K562 (cell line): Measurements from ENCODE around the gene UBE2D2. TPM values are rescaled to one million over a fixed set of nuclear protein-coding genes. Genes with fewer than 3 reads are reported as not detected.

Experiments used
- DACH1 ChIP-seq: fragments of 450-650 bp; IDR thresholded peaks from 2 replicates; pipeline ENCODE4 v1.6.1; 2018; ENCODE audit not compliant: partially characterized antibody
- DLX4 ChIP-seq: fragments of 250-450 bp; sonication (Bioruptor Pico); IDR thresholded peaks from 2 replicates; pipeline ENCODE4 v1.6.1; 2021; ENCODE audit warnings: mild to moderate bottlenecking
- EP400 ChIP-seq: fragments of 450-650 bp; IDR thresholded peaks from 2 replicates; pipeline ENCODE4 v1.6.1; 2017; ENCODE audit warnings: antibody characterized with exemption, mild to moderate bottlenecking, moderate library complexity
- ERF ChIP-seq: fragments of 450-650 bp; formaldehyde crosslinking; IDR thresholded peaks from 2 replicates; pipeline ENCODE4 v1.4.0; 2020; ENCODE audit warnings: mild to moderate bottlenecking, mixed read lengths
- EZH2 ChIP-seq: IDR thresholded peaks from 2 replicates; pipeline ENCODE4 v1.6.1; 2012; ENCODE audit warnings: low read depth, mild to moderate bottlenecking, inconsistent platforms, low read length, borderline replicate concordance
- GABPB1 ChIP-seq: sonication (generic); formaldehyde crosslinking; IDR thresholded peaks from 2 replicates; pipeline ENCODE4 v1.8.0; 2022; ENCODE audit warnings: mild to moderate bottlenecking, missing genetic modification reagents
- HMG20A ChIP-seq: fragments of 450-650 bp; formaldehyde crosslinking; conservative IDR thresholded peaks from 2 replicates; pipeline ENCODE4 v1.4.0; 2020; ENCODE audit warnings: mild to moderate bottlenecking, mixed read lengths
- MGA ChIP-seq: fragments of 450-650 bp; IDR thresholded peaks from 2 replicates; pipeline ENCODE4 v1.6.1; 2016; ENCODE audit warnings: mild to moderate bottlenecking, moderate library complexity
- MTF1 ChIP-seq: fragments of 250-450 bp; sonication (Bioruptor Pico); IDR thresholded peaks from 2 replicates; pipeline ENCODE4 v1.9.0; 2021; ENCODE audit warnings: moderate library complexity, mild to moderate bottlenecking, inconsistent platforms, borderline replicate concordance
- SNRNP70 ChIP-seq: fragments of 200-400 bp; formaldehyde crosslinking; optimal IDR thresholded peaks from 2 replicates; pipeline ENCODE3; 2017; ENCODE audit warnings: low read depth, low read length
- XRCC5 ChIP-seq: fragments of 200-400 bp; formaldehyde crosslinking; IDR thresholded peaks from 2 replicates; pipeline ENCODE4 v1.6.1; 2017; ENCODE audit warnings: low read depth, mild to moderate bottlenecking, low read length
- ZNF175 ChIP-seq: fragments of 200-800 bp; sonication (Bioruptor generic); IDR thresholded peaks from 2 replicates; pipeline ENCODE4 v1.6.1; 2016; ENCODE audit warnings: low read depth, mild to moderate bottlenecking, missing genetic modification characterization, missing compliant biosample characterization
- ZNF280A ChIP-seq: fragments of 450-650 bp; IDR thresholded peaks from 2 replicates; pipeline ENCODE4 v1.6.1; 2018; ENCODE audit warnings: mild to moderate bottlenecking, low read depth; ENCODE audit not compliant: partially characterized antibody
- polyA plus RNA-seq, 8 experiments: library from polyadenylated mRNA; depleted of rRNA in 4 of 8; stranded (reverse) in 5 of 8; unstranded in 3 of 8; fragments of >200 nt; fragmentation: Nextera tagmentation in 2 of 8; fragmentation: Illumina TruSeq in 1 of 8; extraction: Ambion mirVana in 2 of 8; extraction: Trizol in 1 of 8; gene quantifications; 2 replicates each; pipeline versions ENCODE4 v1.2.1 to v1.2.3, GENCODE V29; 2011 to 2014; ENCODE audit warnings: inconsistent platforms in 1 of 8, missing spikeins in 1 of 8
- total RNA-seq, 7 experiments: library from RNA; depleted of rRNA in 6 of 7; stranded (reverse); fragments of >200 nt in 6 of 7; fragmentation: Illumina TruSeq in 2 of 7; extraction: Trizol in 2 of 7; gene quantifications; 2 replicates each; pipeline versions ENCODE4 v1.2.1 to v1.2.3, GENCODE V29; 2011 to 2021; ENCODE audit warnings: low replicate concordance in 1 of 7

UBE2D2 gene
- total and polyA plus RNA-seq, 9 of the 15 experiments (the other 6 are each of a cell fraction or from before 2014, with no cell fraction given) = 53.6 to 198 (median 122) TPM

- no peak for TF ChIP-seq ZNF280A
- no peak for TF ChIP-seq SNRNP70
- no peak for TF ChIP-seq EZH2
- no peak; the same call in 1 of the 2 replicates for TF ChIP-seq MGA
- peak; percentile 86 for TF ChIP-seq ZNF175 (CRISPR knock-in tag)
- no peak; the same call in 1 of the 2 replicates for TF ChIP-seq XRCC5
- TF ChIP-seq EP400 = peak; percentile 86
- TF ChIP-seq GABPB1 (CRISPR knock-in tag) = peak; percentile 73; the same call in 1 of the 2 replicates
- TF ChIP-seq ERF (CRISPR knock-in tag) = no peak
- TF ChIP-seq DACH1 = peak; percentile 95
- no peak for TF ChIP-seq MTF1
- TF ChIP-seq DLX4 = no peak
- no peak for TF ChIP-seq HMG20A (CRISPR knock-in tag)
These were observed 108.7 kb downstream of the UBE2D2 start (continued) for GRCh38 chr5:139669662-139670368.
